Skeletal muscle satellite cell (primary cell): ENCODE results near the gene MRM1.

Source experiments
- H3K27me3 ChIP-seq: 2 replicates; pipeline ENCODE4 v1.7.0; 2013; ENCODE audit warnings: low read length; ENCODE audit not compliant: control insufficient read depth, insufficient read depth
- H3K36me3 ChIP-seq: 2 replicates; pipeline ENCODE4 v1.7.0; 2013; ENCODE audit warnings: mild to moderate bottlenecking, control low read depth, low read length; ENCODE audit not compliant: insufficient read depth
- H3K4me1 ChIP-seq: 2 replicates; pipeline ENCODE4 v1.7.0; 2013; ENCODE audit warnings: low read length; ENCODE audit not compliant: control insufficient read depth, insufficient read depth
- H3K4me2 ChIP-seq: 2 replicates; pipeline ENCODE4 v1.7.0; 2013; ENCODE audit warnings: mild to moderate bottlenecking, low read length
- H3K4me3 ChIP-seq: 2 replicates; pipeline ENCODE4 v1.7.0; 2013; ENCODE audit warnings: low read length
- H3K9ac ChIP-seq: 2 replicates; pipeline ENCODE4 v1.7.0; 2013; ENCODE audit warnings: mild to moderate bottlenecking, low read depth, low read length, moderate library complexity
- H3K9me3 ChIP-seq: replicated peaks from 2 replicates; pipeline ENCODE4 v1.7.0; 2013; ENCODE audit warnings: mild to moderate bottlenecking, control low read depth, low read length

Gene MRM1

DNA sequence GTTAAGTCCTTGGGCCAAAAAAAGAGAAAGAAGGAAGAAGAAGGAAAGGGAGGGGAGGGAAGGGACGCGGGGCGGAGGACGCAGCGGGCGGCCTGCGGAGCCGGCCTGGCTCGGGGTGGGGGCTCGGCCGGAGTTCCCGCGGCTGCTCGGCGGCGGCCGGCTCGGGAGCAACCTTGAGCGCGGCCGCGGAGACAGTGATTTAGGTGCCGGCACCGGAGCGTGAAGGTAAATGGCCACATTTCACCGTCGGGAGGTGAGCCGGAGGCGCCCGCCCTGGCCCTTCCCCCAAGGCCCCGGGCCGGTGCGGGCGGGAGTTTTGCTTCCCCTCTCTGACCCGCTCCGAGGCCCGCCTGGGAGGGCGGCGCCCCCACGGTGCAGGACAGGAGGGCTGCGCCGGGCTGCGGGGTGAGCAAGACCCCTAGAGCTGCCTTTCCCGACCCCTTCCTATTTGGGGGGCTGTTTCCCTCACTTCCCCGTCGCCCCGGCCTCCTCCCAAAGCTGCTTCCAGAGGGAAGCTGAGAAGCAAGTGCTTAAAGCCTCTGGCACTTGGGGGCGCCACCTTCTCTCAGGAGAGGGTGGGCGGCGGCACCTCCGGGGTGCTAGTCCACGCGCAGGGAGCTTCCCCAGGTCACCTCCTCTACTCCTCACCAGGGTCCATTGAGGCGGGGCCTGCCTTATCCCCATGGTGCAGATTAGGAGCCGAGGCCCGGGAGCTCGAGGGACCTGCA is 56.5 kb downstream of the MRM1 start:
- Histone ChIP-seq H3K27me3 (peaks cover 87% of the 10 kb centered on the region), H3K9ac (no peak overlapping the region)

More for the DNA sequence above, 56.5 kb downstream of the MRM1 start:
- Histone ChIP-seq H3K4me2 (peak overlapping the region; percentile 59), H3K4me3 (no peak overlapping the region), H3K36me3 (no peaks in the 10 kb centered on the region), H3K9me3 (no peaks in the 10 kb centered on the region), H3K4me1 (no peaks in the 10 kb centered on the region)
